ENCODE results near the gene FLNB.

DNA sequence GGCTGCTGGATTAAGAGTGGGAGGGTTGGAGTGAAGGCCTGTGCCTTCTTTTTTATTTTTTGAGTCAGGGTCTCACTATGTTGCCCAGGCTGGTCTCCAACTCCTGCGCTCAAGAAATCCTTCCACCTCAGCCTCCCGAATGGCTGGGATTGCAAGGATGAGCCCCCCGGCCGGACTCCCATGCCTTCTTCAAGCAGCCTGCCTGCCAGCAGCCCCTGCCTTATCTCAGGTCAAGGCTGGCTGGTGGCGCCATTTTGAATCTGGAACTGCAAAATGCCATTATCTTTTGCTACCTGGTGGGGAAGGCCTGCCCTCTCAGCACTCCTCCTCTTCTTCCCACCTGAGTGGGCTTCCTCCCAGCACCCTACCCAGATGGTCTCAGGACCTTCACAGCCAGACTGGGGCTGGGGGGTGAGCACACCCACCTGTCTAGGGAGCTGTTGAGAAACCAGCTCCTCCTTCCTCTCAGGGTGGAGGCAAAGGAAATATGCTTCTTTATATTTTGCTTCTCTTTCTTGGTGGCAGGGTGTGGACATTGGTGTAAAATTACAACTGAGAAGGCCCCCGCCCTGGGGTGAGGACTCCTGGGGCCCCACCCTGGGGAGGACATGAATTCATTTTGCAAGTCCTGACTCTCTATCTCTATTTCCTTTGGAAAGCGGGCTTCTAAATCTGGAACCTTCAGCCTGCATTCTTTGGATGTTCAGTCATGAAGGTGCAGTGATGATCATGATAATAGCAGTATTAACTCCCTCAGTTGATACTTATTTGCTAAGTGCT, 7.7 kb upstream of the FLNB start:
- TF ChIP-seq, protein P1, sequence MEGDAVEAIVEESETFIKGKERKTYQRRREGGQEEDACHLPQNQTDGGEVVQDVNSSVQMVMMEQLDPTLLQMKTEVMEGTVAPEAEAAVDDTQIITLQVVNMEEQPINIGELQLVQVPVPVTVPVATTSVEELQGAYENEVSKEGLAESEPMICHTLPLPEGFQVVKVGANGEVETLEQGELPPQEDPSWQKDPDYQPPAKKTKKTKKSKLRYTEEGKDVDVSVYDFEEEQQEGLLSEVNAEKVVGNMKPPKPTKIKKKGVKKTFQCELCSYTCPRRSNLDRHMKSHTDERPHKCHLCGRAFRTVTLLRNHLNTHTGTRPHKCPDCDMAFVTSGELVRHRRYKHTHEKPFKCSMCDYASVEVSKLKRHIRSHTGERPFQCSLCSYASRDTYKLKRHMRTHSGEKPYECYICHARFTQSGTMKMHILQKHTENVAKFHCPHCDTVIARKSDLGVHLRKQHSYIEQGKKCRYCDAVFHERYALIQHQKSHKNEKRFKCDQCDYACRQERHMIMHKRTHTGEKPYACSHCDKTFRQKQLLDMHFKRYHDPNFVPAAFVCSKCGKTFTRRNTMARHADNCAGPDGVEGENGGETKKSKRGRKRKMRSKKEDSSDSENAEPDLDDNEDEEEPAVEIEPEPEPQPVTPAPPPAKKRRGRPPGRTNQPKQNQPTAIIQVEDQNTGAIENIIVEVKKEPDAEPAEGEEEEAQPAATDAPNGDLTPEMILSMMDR (conservative IDR thresholded peaks at IDR 0.05) = no peak
- no peak for TF ChIP-seq ZFX (IDR thresholded peaks at IDR 0.05)
